RKO (cell line): Measurements from ENCODE around the gene EPHA1.

Experiments used
- DNase-seq: peaks from one replicate; pipeline ENCODE4 v3.0.0-alpha.2; 2016; ENCODE audit warnings: low spot score

EPHA1 gene

DNA sequence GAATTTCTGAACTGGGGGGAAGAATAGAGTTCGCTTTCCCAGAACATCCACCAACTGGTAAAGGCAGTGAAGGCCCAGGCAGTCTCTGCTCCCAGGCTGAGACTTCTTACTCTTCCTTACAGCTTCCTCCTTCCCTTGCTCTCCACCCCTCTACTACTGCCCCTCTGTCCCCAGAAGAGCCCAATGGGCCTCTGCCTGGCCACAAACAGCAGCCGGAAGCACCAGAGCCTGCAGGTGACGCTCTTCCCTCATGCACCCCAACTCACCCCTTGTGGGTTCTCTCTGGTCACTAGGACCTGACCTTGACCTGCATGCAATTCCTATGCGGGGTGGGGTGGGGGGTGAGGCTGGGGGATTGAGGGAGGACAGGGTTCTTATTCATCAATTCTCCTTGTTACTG lies 62.6 kb downstream of the EPHA1 start:
- no peak for DNase-seq

DNA sequence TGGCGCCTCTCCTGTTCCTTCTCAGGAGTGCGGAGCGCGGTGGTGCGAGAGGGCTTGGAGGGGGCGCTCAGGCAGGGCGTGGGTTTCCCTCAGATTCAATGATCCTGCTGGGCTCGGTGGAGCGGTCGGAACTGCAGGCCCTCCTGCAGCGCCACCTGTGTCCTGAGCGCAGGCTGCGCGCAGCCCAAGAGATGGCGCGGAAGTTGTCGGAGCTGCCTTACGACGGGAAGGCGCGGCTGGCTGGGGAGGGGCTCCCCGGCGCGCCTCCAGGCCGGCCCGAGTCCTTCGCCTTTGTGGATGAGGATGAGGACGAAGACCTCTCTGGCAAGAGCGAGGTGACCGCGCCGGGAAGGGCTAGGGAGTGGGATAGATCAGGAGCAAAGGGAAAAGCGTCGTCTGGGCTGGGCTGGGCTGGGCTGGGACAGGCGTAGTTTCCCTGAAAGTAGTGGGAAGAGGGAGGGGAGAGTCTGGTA lies 63.2 kb downstream of the EPHA1 start:
- DNase-seq = no peak

DNA sequence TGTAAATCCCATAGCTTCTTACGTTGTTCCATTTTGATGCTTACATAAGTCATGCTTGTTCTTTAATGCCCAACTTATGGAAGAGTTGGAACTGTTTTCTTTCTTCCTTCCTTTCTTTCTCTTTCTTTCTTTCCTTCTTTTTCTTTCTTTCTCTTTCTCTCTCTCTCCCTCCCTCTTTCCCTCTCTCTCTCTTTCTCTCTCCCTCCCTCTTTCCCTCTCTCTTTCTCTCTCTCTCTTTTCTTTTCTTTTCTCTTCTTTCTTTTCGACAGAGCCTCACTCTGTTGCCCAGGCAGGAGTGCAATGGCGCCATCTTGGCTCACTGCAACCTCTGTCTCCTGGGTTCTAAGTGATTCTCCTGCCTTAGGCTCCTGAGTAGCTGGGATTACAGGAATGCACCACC lies 65.1 kb downstream of the EPHA1 start:
- DNase-seq = no peak

DNA sequence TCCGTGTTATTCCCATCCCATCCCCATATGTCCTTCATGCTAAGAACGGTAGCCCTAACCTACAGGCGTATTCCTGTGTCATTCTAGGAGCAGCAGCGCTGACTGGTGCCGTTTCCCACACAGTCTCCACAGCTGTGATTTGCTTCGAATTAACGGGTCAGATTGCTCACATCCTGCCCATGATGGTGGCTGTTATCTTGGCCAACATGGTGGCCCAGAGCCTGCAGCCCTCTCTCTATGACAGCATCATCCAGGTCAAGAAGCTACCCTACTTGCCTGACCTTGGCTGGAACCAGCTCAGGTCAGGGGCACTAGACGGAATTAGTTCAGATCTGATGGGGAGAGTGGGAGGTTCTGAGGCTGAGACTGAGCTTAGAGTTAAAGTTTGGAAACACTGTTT lies 66.8 kb downstream of the EPHA1 start:
- no peak for DNase-seq
